GM12878 (cell line): ENCODE results near the gene TNFSF15.

Experiments
- CHD2 ChIP-seq: IDR thresholded peaks from 2 replicates; pipeline ENCODE4 v1.6.1; 2011; ENCODE audit warnings: low read depth, low read length, improper control_type of control experiment, borderline replicate concordance
- EP300 ChIP-seq, 2 experiments: fragments of 150-350 bp in 1 of 2; IDR thresholded peaks; 2 replicates each; pipeline ENCODE4 v1.6.1; 2011 to 2012; ENCODE audit warnings: low read depth in 2 of 2, low read length in 2 of 2, borderline replicate concordance in 1 of 2, improper control_type of control experiment in 1 of 2, inconsistent platforms in 1 of 2; ENCODE audit not compliant: control insufficient read depth in 1 of 2
- ESRRA ChIP-seq: IDR thresholded peaks from 2 replicates; pipeline ENCODE4 v1.6.1; 2012; ENCODE audit warnings: mild to moderate bottlenecking, low read length, improper control_type of control experiment
- FOS ChIP-seq: IDR thresholded peaks from 3 replicates; pipeline ENCODE4 v1.6.1; 2011; ENCODE audit warnings: borderline replicate concordance; ENCODE audit not compliant: insufficient read length; ENCODE audit errors: extremely low read depth
- FOXK2 ChIP-seq: fragments of 450-650 bp; IDR thresholded peaks from 2 replicates; pipeline ENCODE4 v1.6.1; 2017; ENCODE audit warnings: mild to moderate bottlenecking, moderate library complexity
- POLR2AphosphoS5 ChIP-seq: IDR thresholded peaks from 2 replicates; pipeline ENCODE4 v1.6.1; 2011; ENCODE audit warnings: mild to moderate bottlenecking, low read length, inconsistent platforms
- SP1 ChIP-seq: IDR thresholded peaks from one replicate; pipeline ENCODE4 v1.6.1; 2011; ENCODE audit warnings: low read depth, low read length
- TAF1 ChIP-seq: IDR thresholded peaks from 2 replicates; pipeline ENCODE4 v1.6.1; 2011; ENCODE audit warnings: mild to moderate bottlenecking, low read depth, low read length, borderline replicate concordance
- ZNF274 ChIP-seq: IDR thresholded peaks from one replicate; pipeline ENCODE4 v1.8.0; 2011; ENCODE audit not compliant: insufficient read length, insufficient read depth
- TF ChIP-seq, protein P1 (sequence below), 3 experiments: IDR thresholded peaks in 2 of 3; conservative IDR thresholded peaks in 1 of 3; 2 replicates each; pipeline ENCODE4 v1.5.1; 2011; ENCODE audit warnings: low read depth in 3 of 3, low read length in 3 of 3, mild to moderate bottlenecking in 3 of 3, control low read depth in 2 of 3, moderate library complexity in 2 of 3, inconsistent platforms in 1 of 3, mixed read lengths in 1 of 3; ENCODE audit not compliant: control insufficient read depth in 2 of 3, insufficient read depth in 1 of 3; ENCODE audit errors: extremely low read depth in 1 of 3
- TF ChIP-seq, protein P2 (sequence below): fragments of 450-650 bp; IDR thresholded peaks from 2 replicates; pipeline ENCODE4 v1.6.1; 2016; ENCODE audit warnings: mild to moderate bottlenecking, moderate library complexity, borderline replicate concordance
- TF ChIP-seq, protein P3 (sequence below): fragments of 450-650 bp; IDR thresholded peaks from 2 replicates; pipeline ENCODE4 v1.6.1; 2017; ENCODE audit warnings: mild to moderate bottlenecking

DNA sequence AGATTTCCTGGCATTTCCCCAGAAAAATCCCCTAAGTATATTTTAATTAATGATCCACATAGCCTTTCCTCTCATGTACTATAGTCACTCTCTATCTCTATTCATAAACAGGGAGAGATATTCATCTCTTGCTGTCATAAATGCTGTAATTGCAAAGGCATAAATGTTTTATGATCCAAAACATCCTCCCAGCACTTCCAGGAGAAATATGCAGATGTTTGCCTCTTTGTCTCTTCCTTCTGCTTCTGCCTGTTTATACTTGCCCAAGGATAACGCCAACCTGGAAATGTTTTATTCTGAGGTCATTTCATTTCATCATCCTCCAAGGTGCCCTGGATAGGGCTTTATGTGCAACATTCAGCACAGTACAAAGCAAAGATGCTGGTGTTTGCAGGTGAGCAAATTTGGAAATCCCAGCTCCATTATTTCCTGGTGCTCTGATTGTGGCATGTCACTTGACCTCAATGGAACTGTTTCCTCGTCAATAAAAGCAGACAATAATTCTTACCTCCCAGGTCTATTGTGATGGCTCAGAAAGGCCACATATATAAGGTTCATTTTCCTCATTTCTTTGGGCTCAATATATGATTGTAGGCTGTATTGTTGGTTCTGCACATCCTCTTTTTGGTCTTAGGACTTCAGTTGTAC is 6.9 kb downstream of the TNFSF15 start:
- TF ChIP-seq ESRRA (no peak), CHD2 (no peak), SP1 (no peak), EP300 (IDR thresholded peaks at IDR 0.05; ENCODE audit: borderline replicate concordance in 1 of 2, control insufficient read depth in 1 of 2, low read depth in 2 of 2, low read length in 2 of 2) (no peak), ZNF274 (no peak), FOS (no peak), TAF1 (no peak), FOXK2 (no peak), POLR2AphosphoS5 (no peak)
- TF ChIP-seq, protein P1, sequence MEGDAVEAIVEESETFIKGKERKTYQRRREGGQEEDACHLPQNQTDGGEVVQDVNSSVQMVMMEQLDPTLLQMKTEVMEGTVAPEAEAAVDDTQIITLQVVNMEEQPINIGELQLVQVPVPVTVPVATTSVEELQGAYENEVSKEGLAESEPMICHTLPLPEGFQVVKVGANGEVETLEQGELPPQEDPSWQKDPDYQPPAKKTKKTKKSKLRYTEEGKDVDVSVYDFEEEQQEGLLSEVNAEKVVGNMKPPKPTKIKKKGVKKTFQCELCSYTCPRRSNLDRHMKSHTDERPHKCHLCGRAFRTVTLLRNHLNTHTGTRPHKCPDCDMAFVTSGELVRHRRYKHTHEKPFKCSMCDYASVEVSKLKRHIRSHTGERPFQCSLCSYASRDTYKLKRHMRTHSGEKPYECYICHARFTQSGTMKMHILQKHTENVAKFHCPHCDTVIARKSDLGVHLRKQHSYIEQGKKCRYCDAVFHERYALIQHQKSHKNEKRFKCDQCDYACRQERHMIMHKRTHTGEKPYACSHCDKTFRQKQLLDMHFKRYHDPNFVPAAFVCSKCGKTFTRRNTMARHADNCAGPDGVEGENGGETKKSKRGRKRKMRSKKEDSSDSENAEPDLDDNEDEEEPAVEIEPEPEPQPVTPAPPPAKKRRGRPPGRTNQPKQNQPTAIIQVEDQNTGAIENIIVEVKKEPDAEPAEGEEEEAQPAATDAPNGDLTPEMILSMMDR (IDR thresholded peaks at IDR 0.05 in 2 of 3, conservative IDR thresholded peaks at IDR 0.05 in 1 of 3; ENCODE audit: control insufficient read depth in 2 of 3, extremely low read depth in 1 of 3, insufficient read depth in 1 of 3, low read depth in 3 of 3, low read length in 3 of 3): no peak
- TF ChIP-seq, protein P2, sequence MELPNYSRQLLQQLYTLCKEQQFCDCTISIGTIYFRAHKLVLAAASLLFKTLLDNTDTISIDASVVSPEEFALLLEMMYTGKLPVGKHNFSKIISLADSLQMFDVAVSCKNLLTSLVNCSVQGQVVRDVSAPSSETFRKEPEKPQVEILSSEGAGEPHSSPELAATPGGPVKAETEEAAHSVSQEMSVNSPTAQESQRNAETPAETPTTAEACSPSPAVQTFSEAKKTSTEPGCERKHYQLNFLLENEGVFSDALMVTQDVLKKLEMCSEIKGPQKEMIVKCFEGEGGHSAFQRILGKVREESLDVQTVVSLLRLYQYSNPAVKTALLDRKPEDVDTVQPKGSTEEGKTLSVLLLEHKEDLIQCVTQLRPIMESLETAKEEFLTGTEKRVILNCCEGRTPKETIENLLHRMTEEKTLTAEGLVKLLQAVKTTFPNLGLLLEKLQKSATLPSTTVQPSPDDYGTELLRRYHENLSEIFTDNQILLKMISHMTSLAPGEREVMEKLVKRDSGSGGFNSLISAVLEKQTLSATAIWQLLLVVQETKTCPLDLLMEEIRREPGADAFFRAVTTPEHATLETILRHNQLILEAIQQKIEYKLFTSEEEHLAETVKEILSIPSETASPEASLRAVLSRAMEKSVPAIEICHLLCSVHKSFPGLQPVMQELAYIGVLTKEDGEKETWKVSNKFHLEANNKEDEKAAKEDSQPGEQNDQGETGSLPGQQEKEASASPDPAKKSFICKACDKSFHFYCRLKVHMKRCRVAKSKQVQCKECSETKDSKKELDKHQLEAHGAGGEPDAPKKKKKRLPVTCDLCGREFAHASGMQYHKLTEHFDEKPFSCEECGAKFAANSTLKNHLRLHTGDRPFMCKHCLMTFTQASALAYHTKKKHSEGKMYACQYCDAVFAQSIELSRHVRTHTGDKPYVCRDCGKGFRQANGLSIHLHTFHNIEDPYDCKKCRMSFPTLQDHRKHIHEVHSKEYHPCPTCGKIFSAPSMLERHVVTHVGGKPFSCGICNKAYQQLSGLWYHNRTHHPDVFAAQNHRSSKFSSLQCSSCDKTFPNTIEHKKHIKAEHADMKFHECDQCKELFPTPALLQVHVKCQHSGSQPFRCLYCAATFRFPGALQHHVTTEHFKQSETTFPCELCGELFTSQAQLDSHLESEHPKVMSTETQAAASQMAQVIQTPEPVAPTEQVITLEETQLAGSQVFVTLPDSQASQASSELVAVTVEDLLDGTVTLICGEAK: no peak
- TF ChIP-seq, protein P3, sequence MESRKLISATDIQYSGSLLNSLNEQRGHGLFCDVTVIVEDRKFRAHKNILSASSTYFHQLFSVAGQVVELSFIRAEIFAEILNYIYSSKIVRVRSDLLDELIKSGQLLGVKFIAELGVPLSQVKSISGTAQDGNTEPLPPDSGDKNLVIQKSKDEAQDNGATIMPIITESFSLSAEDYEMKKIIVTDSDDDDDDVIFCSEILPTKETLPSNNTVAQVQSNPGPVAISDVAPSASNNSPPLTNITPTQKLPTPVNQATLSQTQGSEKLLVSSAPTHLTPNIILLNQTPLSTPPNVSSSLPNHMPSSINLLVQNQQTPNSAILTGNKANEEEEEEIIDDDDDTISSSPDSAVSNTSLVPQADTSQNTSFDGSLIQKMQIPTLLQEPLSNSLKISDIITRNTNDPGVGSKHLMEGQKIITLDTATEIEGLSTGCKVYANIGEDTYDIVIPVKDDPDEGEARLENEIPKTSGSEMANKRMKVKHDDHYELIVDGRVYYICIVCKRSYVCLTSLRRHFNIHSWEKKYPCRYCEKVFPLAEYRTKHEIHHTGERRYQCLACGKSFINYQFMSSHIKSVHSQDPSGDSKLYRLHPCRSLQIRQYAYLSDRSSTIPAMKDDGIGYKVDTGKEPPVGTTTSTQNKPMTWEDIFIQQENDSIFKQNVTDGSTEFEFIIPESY: no peak
